GM13976 (cell line): Measurements from ENCODE around the gene CFAP74.
A peak's percentile ranks its signal among the peaks of the same experiment; 100 is the strongest.

Experiments
- DNase-seq: peaks from one replicate; pipeline ENCODE4 v3.0.0; 2012; ENCODE audit warnings: low spot score
- in situ Hi-C: fragments of 300-500 bp; cut with MboI; formaldehyde crosslinking; loops from one replicate; pipeline ENCODE4 v1.12.0; 2022; ENCODE audit warnings: low sequenced_read_pairs, mixed read lengths, inconsistent platforms; ENCODE audit not compliant: unreplicated experiment
- TF ChIP-seq, protein P1 (sequence below): IDR thresholded peaks from 2 replicates; pipeline ENCODE4 v1.5.1; 2012; ENCODE audit warnings: borderline replicate concordance, mild to moderate bottlenecking; ENCODE audit not compliant: insufficient read depth; ENCODE audit errors: extremely low read depth, missing control alignments, control extremely low read depth

Gene CFAP74

DNA sequence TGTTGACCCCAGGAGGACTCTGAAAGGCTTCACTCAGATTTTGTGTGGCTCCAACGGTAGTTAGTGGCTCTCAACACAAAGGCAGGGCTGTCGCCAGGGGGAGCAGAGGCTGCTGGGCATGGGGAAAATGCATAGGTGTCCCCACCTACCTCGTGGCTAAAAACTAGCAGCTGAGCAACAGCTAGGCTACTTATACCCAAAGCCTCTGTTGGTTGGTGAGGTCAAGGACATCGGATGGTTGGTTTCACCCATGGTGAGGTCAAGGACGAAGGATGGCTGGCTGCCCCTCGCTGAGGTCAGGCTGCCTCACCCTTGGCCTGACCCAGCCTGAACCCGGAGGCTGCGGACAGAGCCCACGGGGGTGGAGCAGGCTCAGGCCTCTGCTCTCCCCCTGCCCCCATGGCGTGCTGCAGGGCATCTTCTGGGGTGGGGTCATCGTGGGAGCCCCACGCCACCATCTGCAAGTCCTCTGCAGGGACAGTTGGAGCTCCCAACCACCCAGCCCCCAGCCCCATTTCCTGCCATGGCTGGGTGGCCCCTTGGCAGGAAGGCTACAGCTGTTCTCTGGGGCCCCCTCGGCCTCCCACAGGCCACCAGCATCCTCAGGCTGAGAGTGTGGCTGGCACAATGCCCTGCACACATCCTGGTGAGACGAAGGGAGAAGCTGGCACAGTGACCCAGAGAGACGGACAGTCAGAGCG is 104.2 kb downstream of the CFAP74 start:
- in situ Hi-C loops: no loop called here
- peak; percentile 58 for DNase-seq
- TF ChIP-seq, protein P1, sequence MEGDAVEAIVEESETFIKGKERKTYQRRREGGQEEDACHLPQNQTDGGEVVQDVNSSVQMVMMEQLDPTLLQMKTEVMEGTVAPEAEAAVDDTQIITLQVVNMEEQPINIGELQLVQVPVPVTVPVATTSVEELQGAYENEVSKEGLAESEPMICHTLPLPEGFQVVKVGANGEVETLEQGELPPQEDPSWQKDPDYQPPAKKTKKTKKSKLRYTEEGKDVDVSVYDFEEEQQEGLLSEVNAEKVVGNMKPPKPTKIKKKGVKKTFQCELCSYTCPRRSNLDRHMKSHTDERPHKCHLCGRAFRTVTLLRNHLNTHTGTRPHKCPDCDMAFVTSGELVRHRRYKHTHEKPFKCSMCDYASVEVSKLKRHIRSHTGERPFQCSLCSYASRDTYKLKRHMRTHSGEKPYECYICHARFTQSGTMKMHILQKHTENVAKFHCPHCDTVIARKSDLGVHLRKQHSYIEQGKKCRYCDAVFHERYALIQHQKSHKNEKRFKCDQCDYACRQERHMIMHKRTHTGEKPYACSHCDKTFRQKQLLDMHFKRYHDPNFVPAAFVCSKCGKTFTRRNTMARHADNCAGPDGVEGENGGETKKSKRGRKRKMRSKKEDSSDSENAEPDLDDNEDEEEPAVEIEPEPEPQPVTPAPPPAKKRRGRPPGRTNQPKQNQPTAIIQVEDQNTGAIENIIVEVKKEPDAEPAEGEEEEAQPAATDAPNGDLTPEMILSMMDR: peak; percentile 41

- DNase-seq: no peak
- in situ Hi-C loops: no loop called here
Measured at GRCh38 chr1:1898246-1898933, 105.2 kb downstream of the CFAP74 start.

GRCh38 chr1:1895456-1896336 is 107.9 kb downstream of the CFAP74 start:
- no peak for DNase-seq
- in situ Hi-C loops: no loop called here
- TF ChIP-seq, protein P1: no peak

More at GRCh38 chr1:1898246-1898933, 105.2 kb downstream of the CFAP74 start:
- TF ChIP-seq, protein P1: no peak

GRCh38 chr1:1895060-1895418 is 108.5 kb downstream of the CFAP74 start:
- TF ChIP-seq, protein P1: no peak
- in situ Hi-C loops: no loop called here
- DNase-seq: no peak

GRCh38 chr1:1894354-1895059 is 109.1 kb downstream of the CFAP74 start:
- TF ChIP-seq, protein P1: no peak
- no peak for DNase-seq
- in situ Hi-C loops: no loop called here

GRCh38 chr1:1893997-1894353 is 109.6 kb downstream of the CFAP74 start:
- in situ Hi-C loops: no loop called here
- TF ChIP-seq, protein P1: no peak

More at GRCh38 chr1:1893997-1894353, 109.6 kb downstream of the CFAP74 start:
- DNase-seq: no peak
